GM18868 (cell line): ENCODE data around the gene AIG1.
"Not testable (repeated sequence)": the region's sequence is repeated elsewhere in the genome, so short reads cannot be mapped to it uniquely, and the experiment has no call there.

Experiments
- ATAC-seq: cut with Tn5 transposase; IDR thresholded peaks from one replicate; pipeline ENCODE4 v1.9.1; 2021; ENCODE audit warnings: mild to moderate bottlenecking, moderate library complexity; ENCODE audit not compliant: unreplicated experiment

AIG1 gene, protein sequence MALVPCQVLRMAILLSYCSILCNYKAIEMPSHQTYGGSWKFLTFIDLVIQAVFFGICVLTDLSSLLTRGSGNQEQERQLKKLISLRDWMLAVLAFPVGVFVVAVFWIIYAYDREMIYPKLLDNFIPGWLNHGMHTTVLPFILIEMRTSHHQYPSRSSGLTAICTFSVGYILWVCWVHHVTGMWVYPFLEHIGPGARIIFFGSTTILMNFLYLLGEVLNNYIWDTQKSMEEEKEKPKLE

DNA sequence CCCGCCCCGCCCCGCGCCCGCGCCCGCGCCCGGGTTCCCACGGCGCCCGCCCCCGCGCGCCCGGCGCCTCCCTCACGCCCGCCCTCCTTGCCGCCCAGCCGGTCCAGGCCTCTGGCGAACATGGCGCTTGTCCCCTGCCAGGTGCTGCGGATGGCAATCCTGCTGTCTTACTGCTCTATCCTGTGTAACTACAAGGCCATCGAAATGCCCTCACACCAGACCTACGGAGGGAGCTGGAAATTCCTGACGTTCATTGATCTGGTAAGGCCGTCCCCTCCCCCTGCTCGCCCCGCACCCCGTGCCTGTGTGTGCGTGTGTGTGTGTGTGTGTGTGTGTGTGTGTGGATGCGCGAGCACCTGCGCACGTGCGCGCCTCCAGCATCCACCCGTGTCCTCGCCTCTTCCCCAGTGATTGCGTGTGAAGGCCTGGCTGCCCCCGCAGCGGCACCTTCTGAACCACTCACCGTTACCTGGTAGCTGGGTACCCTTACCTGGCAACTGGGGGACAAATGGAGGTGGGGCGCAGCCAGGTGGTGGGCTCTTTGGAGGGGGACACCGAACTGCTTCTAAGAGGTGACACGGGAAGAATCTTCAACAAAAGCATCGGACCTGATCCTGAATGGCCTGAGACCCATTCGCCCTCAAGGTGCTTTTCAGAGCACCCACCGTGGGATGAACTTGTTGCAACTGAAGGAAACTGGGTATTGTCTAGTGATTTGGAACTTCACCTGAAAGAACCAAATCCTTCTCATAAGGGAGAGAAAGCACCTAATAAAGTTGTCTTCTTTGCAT lies at the start of gene AIG1:
TSS of gene AIG1 (plus strand) at position 84 of the 791 bp plus-strand sequence. CDS start at position 121, 37 bp downstream.
- peak; percentile 70 for ATAC-seq

DNA sequence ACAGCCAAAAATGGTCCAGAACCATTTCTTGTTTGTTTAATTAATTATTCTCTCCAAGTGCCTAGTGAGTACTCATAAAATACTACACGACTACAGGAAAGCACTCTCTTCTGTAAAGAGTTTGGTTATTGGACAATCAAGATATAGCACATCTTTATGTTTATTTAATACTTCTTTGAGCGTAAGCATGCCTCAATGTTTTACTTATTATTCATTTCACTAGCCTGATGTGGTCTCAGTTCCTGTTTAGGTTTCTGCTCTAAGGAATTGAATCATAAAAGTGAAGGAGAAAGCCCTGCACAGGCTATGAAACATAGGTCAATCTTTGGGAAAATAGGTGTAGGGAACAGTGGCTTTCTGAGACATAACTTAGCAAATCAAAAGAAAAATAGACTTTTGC lies 45.9 kb upstream of the AIG1 start:
- ATAC-seq: peak; percentile 80

DNA sequence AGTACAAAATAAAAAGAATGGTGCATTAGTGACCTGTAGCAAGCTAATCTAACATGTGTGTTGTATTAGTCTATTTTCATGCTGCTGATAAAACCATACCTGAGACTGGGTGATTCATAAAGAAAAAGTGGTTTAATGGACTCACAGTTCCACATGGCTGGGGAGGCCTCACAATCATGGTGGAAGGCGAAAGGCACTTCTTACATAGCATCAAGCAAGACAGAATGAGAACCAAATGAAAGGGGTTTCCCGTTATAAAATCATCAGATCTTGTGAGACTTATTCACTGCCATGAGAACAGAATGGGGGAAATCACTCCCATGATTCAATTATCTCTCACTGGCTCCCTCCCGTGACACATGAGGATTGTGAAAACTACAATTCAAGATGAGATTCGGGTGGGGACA lies 45.4 kb upstream of the AIG1 start:
- peak; percentile 71 for ATAC-seq

DNA sequence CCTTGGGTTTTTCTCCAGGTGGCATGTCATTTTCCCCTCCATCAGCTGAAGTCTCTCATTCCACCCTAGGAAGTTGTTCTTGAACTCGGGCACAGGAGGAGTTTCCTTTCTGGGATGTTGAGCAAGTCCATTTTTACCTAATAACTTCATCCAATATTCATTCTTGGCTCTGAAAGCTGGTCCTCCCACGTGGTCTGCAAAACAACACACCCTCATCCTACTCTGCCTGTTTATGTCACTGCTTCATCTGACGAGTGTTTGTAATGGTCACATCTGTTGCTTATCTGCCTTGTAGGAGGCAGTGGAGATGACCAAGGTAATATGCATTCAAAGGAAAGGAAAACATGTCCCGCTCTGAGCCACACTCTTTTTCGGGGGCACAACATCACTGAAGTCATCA lies 41.7 kb upstream of the AIG1 start:
- ATAC-seq: no peak

DNA sequence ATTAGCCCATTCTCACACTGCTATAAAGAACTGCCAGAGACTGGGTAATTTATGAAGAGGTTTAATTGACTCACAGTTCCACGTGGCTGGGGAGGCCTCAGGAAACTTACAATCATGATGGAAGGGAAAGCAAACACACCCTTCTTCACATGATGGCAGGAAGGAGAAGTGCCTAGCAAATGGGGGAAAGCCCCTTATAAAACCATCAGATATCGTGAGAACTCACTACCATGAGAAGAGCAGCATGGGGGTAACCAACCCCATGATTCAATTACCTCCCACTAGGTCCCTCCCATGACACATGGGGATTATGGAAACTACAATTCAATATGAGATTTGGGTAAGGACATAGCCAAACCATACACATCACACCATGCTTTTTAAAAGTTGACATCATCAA lies 39.8 kb upstream of the AIG1 start:
- not testable (repeated sequence) for ATAC-seq

DNA sequence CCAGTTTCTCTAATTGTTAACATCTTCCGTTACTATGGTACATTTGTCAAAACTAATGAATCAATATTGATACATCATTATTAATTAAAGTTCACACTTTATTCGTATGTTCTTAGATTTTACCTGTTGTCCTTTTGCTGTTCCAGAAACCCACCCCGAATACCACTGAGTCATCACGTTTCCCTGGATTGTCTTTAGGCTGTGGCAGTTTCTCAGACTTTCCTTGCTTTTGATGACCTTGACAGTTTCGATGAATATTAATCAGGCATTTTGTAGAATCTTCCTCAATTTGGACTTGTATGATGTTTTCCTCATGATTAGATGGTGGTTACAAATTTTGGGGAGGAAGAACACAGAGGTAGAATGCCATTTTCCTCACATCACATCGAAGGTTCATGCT lies 39.1 kb upstream of the AIG1 start:
- no peak for ATAC-seq

DNA sequence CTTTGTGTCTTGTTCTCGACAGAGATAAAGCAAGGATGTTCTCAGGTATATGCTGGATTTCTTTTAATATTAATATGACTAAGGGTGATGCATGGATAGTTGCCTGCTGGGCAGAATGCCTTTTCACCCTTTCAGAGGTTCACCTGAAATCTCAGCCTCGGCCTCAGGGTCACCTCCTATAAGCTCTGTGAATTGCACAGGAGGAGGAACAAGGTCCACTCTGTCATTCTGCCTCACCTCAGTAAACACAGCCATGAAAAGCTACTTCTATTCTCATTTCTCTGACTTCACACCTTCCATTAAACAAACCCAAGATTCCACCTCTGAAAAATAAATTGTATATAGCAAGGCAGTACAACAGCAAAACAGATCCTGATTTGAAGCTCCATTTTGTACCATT lies 38.1 kb upstream of the AIG1 start:
- no peak for ATAC-seq

DNA sequence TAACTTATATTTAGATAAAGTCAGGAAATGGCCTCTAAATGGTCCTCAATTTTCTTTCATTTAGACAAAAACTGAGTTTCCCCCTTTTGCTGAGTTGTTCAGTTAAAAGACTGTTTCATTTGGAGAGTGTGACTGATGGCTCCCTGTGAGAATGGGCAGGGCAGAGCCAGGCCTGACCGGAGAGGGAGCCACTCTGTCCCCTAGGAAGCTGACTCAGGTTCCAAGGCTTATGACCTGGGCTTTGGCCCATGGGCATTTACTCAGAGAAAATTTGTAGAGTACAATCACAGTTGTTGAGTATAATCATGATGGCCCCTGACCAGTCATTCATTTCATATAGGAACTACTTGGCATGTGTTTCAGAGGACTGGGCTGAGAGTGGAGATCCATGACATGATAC lies 37.0 kb upstream of the AIG1 start:
- no peak for ATAC-seq

DNA sequence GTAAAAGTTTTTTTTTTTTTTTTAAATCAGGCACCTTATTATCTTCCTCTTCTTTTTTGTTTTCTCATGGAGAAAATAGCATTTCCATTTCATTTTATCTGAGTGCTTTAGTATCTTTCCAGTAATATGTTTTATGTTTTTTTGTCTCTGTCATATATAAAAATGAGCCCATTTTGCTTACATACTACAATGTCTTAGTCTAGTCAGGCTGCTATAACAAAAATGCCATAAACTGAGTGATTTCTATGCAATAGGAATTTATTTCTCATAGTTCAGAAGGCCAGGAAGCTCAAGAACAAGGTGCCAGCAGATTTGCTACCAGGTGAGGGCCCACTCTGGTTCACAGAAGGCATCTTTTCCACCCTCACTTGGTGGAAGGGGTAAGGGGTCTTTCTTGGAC lies 35.7 kb upstream of the AIG1 start:
- no peak for ATAC-seq

DNA sequence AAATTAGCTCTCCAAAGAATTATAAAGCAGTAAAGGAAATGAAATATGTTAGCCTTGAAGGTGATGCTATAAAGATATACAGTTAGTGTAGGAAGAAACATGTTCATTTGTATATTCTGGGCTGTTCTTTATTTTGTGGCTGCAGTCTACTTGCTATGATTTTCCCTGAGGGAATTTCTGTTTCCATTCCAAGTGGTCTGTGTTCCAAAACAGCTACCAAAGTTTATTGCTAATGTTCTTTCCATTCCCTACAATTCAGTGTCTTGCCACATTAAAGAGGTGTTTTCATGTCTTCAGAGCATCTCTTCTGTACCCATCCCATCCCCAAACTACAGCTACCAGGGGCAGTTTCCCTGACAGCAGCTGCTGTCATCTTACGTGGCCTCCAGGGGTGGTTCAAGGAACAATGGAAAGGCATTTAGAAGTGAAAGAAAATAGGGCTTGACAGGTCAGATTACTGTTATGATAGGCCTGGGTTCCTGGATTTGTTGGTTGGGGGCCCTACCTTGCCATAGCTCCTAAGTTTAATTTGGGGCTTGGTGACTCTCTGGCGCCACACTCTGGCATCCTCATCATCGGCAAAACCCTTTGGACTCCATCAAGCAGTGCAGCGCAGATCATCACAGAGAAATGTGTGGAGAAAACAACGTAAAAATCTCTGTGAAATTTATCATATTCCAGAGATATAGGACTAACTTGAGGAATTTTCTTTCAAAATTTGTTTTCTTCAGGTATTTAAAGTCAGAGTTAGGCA lies 33.8 kb upstream of the AIG1 start:
- ATAC-seq: peak; percentile 49

DNA sequence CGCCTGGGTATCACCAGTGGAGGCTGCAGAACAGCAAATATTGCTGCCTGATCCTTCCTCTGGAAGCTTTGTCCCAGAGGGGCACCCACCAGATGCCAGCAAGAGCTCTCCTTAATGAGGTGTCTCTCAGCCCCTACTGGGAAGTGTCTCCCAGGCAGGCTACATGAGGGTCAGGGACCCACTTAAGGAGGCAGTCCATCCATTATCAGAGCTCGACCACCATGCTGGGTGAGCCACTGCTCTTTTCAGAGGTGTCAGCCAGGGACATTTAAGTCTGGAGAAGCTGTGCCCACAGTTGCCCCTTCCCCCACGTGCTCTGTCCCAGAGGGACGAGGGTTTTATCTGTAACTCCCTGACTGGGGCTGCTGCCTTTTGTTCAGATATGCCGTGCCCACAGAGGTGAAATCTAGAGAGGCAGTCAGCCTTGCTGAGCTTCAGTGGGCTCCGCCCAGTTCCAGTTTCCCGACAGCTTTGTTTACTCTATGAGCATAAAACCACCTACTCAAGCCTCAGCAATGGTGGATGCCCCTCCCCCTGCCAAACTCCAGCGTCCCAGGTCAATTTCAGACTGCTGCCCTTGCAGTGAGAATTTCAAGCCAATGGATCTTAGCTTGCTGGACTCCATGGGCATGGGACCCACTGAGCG lies 25.9 kb upstream of the AIG1 start:
- no peak for ATAC-seq

DNA sequence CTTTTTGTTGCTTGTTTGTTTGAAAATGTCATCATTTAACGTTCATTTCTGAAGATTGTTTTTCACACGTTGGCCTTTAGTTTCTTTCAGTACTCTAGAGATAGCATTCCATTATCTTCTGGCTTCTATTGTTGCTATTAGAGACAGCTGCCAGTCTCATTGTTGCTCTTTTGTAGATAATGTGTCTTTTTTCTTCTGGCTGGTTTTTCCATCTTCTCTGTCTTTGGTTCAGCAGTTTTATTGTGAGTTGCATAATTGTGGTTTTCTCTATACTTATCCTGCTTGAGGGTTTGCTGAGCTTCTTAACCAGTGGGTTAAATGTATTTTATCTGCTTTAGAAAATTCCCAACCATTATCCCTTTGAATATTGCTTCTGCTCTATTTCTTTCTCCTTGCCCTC lies 23.2 kb upstream of the AIG1 start:
- ATAC-seq: no peak

DNA sequence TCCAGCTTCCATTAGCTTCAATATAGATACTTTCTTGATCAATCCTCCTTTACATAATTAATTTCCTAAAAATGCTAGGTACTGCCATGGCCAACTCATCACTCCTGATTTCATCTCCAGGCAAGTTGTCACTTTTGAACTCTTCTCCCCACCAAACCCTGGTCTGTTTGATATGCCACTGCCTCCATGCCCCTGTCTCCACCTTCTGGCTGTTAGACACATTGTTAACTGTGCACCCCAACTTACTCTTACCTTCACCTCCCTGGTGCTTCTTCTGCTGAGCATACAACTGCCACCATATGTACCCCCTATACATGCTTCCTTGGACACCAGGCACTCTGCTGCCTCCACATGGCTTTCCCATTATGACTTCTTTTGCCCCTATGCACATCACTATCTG lies 21.9 kb upstream of the AIG1 start:
- peak; percentile 37 for ATAC-seq

DNA sequence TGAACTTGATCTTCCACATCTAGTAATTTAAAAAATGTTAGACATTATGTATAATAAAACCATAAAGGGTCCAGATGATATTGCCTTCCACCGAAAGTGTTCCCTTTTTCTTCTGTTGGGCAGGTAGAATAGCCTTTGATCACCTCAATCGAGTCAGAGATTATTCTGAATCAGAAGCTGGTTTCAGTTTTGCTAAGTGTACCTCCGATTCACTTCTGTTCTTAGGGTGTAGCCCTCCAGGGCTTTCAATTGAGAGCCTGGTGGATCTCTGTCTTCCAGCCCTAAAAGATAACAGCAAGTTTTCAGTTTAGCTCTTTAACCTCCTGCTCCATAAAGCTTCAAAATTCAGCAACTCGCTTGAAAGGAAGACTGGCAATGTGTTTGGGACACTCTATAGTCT lies 21.1 kb upstream of the AIG1 start:
- ATAC-seq: peak; percentile 85

DNA sequence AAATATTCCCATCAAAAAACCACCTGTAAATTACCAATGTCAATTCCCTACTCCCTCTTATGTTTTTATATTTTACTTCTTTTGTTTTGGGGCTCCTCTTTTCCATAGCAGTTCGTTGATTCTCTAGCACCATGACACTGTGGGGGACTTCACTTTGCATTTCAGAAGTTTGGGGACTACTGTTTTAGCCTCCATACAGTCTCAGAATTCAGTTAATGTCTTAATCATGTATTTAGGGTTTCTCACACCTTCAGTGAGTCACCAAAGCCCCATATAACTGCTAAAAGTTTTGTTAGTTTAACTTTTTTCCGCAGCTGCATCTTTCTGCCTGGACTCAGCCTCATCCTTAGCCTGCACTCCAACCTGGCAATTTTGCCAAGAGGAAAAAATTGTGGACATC lies 20.7 kb upstream of the AIG1 start:
- peak; percentile 25 for ATAC-seq

DNA sequence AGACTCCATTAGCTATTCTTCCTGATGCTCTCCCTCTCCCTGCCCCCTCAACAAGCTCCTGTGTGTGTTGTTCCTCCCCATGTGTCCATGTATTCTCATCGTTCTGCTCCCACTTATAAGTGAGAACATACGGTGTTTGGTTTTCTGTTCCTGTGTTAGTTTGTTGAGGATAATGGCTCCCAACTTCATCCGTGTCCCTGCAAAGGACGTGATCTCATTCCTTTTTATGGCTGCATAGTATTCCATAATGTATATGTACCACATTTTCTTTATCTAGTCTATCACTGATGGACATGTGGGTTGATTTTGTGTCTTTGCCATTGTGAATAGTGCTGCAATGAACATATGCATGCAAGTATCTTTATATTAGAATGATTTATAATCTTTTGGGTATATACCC lies 16.3 kb upstream of the AIG1 start:
- not testable (repeated sequence) for ATAC-seq

DNA sequence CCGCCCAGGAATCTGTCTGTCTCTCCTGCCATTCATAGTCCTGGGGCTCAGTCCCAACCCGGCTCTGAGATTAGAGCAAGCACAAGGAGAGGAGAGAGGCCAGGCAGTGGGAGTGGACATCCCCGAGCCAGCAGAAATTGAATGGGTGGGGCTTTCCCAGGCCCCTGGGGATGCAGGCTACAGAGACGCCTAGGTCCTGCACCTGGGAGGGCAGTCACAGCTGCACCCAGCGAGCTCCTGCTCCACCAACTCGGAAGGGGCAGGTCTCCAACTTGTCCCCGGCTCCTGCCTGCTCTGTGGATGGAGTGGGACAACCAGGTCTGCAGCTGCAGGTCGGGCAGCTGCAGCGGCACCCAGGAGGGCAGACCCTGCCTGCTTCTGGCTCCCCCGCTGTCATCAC lies 11.1 kb upstream of the AIG1 start:
- no peak for ATAC-seq

DNA sequence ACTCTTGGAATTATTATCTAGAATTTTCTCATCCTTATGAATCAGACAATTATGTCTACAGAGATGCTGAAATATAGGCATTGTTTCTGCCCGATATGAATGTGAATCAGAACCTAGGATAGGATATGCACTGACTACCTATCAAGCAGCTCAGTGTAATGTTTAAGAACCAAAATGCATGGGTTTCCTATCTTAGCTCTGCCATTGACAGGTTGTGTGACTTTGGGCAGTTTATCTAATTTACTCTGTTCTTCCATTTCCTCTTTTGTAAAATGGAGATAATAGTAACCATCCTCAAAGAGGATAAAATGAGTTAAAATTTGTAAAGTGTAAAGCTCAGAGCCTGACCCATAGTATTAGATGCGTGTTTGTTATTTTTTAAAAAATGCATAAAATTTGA lies 10.2 kb upstream of the AIG1 start:
- ATAC-seq: no peak

DNA sequence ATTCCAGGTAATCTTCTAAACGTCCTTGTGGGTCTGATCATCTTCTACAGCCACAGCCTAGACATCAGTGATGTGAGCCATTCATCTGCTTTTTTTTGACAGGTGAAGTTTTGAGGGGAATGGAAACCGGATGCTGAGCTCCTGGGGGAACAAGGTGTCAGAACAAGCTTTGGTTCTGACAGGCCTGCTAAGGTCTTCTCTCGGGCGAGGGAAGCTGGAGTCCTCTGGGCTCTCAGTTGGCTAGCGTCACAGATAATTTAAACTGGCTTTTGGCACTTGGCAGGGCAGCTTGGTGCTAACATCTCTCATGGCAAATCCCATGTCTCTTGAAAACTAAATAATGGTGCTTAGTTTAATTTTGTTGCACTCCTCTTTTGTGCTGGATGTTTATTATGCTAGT lies 8.4 kb upstream of the AIG1 start:
- ATAC-seq: peak; percentile 30

DNA sequence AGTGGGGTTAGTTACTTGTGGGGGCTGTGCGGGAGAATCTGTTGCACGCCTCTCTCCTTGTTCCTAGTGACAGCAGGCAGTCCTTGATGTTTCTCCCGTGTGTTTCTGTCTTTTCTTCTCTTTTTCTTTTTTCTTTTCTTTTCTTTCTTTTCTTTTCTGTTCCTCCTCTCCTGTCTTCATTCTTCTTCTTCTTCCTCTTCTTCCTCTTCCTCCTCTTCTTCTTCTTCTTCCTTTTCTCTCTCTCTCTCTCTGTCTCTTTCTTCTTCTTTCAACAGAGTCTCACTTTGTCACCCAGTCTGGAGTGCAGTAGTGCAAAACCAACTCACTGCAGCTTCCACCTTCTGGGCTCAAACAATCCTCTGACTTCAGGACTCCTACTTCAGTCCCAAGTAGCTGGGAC lies 6.8 kb upstream of the AIG1 start:
- no peak for ATAC-seq

DNA sequence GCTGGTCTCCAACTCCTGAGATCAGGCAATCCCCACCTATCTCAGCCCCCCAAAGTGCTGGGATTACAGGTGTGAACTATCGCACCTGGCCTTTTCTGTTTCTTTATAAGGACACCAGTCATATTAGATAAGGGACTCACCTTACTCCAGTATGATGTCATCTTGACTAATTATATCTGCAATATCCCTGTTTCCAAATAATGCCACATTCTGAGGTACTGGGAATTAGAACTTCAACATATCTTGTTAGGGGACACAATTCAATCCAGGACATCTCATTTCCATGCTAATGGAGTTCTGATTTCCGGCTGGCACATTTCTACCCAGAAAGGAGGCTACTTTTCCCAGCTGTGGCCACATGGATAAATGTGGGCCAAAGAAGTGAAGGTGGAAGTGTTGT lies 6.4 kb upstream of the AIG1 start:
- ATAC-seq: no peak
